ENCODE results near the gene GC.

- TF ChIP-seq, protein P1, sequence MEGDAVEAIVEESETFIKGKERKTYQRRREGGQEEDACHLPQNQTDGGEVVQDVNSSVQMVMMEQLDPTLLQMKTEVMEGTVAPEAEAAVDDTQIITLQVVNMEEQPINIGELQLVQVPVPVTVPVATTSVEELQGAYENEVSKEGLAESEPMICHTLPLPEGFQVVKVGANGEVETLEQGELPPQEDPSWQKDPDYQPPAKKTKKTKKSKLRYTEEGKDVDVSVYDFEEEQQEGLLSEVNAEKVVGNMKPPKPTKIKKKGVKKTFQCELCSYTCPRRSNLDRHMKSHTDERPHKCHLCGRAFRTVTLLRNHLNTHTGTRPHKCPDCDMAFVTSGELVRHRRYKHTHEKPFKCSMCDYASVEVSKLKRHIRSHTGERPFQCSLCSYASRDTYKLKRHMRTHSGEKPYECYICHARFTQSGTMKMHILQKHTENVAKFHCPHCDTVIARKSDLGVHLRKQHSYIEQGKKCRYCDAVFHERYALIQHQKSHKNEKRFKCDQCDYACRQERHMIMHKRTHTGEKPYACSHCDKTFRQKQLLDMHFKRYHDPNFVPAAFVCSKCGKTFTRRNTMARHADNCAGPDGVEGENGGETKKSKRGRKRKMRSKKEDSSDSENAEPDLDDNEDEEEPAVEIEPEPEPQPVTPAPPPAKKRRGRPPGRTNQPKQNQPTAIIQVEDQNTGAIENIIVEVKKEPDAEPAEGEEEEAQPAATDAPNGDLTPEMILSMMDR (IDR thresholded peaks at IDR 0.05): no peak
- no peak for TF ChIP-seq ZFX (IDR thresholded peaks at IDR 0.05; ENCODE audit: borderline replicate concordance)
These were observed 15.8 kb downstream of the GC start for GRCh38 chr4:71768123-71768522.
